PC-9 (cell line): ENCODE results near the gene FOXN3. TPM values are rescaled to one million over a fixed set of nuclear protein-coding genes. Genes with fewer than 3 reads are reported as not detected.

Experiments used
- BruUV-seq: library from RNA; stranded (reverse); fragments of 400-500 nt; replicated peaks from 2 replicates; lab custom pipeline; 2021; lab: Mats Ljungman, UMichigan
- CTCF ChIA-PET: fragments of 300-600 bp; sonication (Branson Sonifier 250); formaldehyde crosslinking; loops from one replicate; lab custom pipeline; 2022; ENCODE audit warnings: antibody characterized with exemption; lab: Charles Lee
- POLR2A ChIA-PET: fragments of 300-600 bp; sonication (Branson Sonifier 250); formaldehyde crosslinking; loops from one replicate; lab custom pipeline; 2022; ENCODE audit warnings: antibody characterized with exemption; ENCODE audit not compliant: unreplicated experiment; lab: Charles Lee
- DNase-seq, 2 experiments: peaks; one replicate each; pipeline versions ENCODE4 v3.0.0 to v3.0.0-alpha.2; 2015 to 2022; ENCODE audit warnings: mixed read lengths in 1 of 2
- H2AFZ ChIP-seq: fragments of 200-600 bp; sonication (generic); 2 replicates; pipeline ENCODE4 v1.8.1; 2017; ENCODE audit warnings: antibody characterized with exemption
- H3F3A ChIP-seq: fragments of 200-600 bp; sonication (generic); 2 replicates; pipeline ENCODE4 v1.8.1; 2017; ENCODE audit warnings: antibody characterized with exemption, mild to moderate bottlenecking, low read depth; ENCODE audit not compliant: insufficient read depth
- H3K27ac ChIP-seq: fragments of 200-600 bp; sonication (generic); 2 replicates; pipeline ENCODE4 v1.6.1; 2016; ENCODE audit warnings: mixed run types
- H3K27me3 ChIP-seq: fragments of 200-600 bp; sonication (generic); 2 replicates; pipeline ENCODE4 v1.6.1; 2016; ENCODE audit warnings: low read depth, mixed run types; ENCODE audit not compliant: insufficient read depth
- H3K36me3 ChIP-seq: fragments of 200-600 bp; sonication (generic); 2 replicates; pipeline ENCODE4 v1.6.1; 2016; ENCODE audit warnings: low read depth, mixed run types
- H3K4me1 ChIP-seq: fragments of 200-600 bp; sonication (generic); replicated peaks from 2 replicates; pipeline ENCODE4 v1.6.1; 2016; ENCODE audit warnings: mixed run types; ENCODE audit not compliant: insufficient read depth
- H3K4me2 ChIP-seq: fragments of 200-600 bp; sonication (generic); 2 replicates; pipeline ENCODE4 v1.6.1; 2017; ENCODE audit warnings: mixed run types
- H3K4me3 ChIP-seq: fragments of 200-600 bp; sonication (generic); 2 replicates; pipeline ENCODE4 v1.6.1; 2016; ENCODE audit warnings: mixed run types
- H3K79me2 ChIP-seq: fragments of 200-600 bp; sonication (generic); 2 replicates; pipeline ENCODE4 v1.6.1; 2017; ENCODE audit warnings: low read depth, mixed run types
- H3K9me2 ChIP-seq: fragments of 200-600 bp; sonication (generic); 2 replicates; pipeline ENCODE4 v1.8.1; 2017; ENCODE audit warnings: mild to moderate bottlenecking; ENCODE audit not compliant: insufficient read depth
- H3K9me3 ChIP-seq: fragments of 200-600 bp; sonication (generic); 2 replicates; pipeline ENCODE4 v1.8.1; 2016; ENCODE audit warnings: low read depth; ENCODE audit not compliant: insufficient read depth
- H4K20me1 ChIP-seq: fragments of 200-600 bp; sonication (generic); 2 replicates; pipeline ENCODE4 v1.8.1; 2017; ENCODE audit not compliant: insufficient read depth
- EZH2 ChIP-seq: fragments of 200-600 bp; sonication (generic); IDR thresholded peaks from 2 replicates; pipeline ENCODE4 v1.8.0; 2017; ENCODE audit warnings: antibody characterized with exemption, low read depth
- intact Hi-C: fragments of 100-400 bp; cut with micrococcal nuclease; formaldehyde crosslinking; loops from one replicate; pipeline ENCODE4 v1.10.0; 2022; ENCODE audit not compliant: unreplicated experiment
- total RNA-seq: library from RNA; stranded (reverse); gene quantifications from 2 replicates; pipeline ENCODE4 v1.2.3, GENCODE V29; 2021
- TF ChIP-seq, protein P1 (sequence below): fragments of 200-600 bp; sonication (generic); conservative IDR thresholded peaks from 2 replicates; pipeline ENCODE4 v1.6.1; 2017; ENCODE audit warnings: mixed run types, antibody characterized with exemption, mild to moderate bottlenecking, moderate library complexity

The FOXN3 gene
- total RNA-seq, 1 experiment from 2014 or later = 4.2 TPM

DNA sequence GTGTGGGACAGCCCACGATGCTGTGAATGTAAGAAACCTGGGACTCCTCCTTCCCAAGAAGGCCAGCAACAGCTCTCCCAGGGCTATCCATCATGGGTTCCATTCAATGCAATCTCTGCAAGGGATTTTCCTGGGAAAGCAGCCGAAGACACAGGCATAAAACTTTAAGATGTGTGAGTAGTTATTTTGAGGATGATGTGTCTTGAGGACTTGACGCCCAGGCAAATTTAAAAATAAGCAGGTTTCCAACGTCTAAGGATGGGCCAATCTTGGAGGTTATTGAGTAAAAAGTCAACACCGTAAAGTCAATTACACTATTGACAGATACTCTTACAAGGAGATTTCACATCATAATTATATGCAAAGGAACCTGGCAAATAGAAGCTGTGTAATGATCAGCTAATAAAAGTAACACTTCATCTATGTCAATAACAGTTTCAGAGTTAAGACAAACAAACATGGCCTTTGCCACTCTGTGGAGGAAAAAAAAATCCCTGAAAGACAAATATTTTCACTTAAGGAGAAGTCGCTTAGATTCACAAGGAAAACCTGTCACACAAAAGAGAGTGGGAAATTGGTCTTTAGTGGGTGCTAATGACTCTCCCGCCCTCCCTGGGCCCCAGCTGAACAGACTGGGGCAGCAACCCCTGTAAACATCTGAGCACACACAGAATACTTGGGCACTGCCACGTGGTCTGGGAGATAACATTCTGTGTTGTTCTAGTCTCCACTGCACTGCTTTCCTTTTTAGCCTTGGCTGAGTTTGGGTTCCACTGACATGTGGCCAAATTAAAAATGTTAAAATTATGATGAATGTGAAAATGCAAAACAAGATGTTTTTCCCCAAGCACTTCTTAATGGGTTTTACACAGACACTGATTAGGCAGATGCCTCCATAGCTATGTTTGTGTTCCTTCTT is 240.9 kb downstream of the FOXN3 start:
- Histone ChIP-seq H2AFZ (no peak overlapping the region), H3K4me3 (no peak overlapping the region), H3K9me3 (no peaks in the 10 kb centered on the region), H3K4me2 (no peak overlapping the region), H3F3A (no peaks in the 10 kb centered on the region), H4K20me1 (no peaks in the 10 kb centered on the region), H3K36me3 (no peaks in the 10 kb centered on the region), H3K27me3 (peaks cover 31% of the 10 kb centered on the region), H3K79me2 (no peaks in the 10 kb centered on the region), H3K4me1 (no peaks in the 10 kb centered on the region), H3K9me2 (no peaks in the 10 kb centered on the region), H3K27ac (no peak overlapping the region)
- ChIA-PET POLR2A (no interaction called here), CTCF (no interaction called here)
- BruUV-seq = no TSS peak
- intact Hi-C loops = no loop called here
- no peak for DNase-seq
- TF ChIP-seq, protein P1, sequence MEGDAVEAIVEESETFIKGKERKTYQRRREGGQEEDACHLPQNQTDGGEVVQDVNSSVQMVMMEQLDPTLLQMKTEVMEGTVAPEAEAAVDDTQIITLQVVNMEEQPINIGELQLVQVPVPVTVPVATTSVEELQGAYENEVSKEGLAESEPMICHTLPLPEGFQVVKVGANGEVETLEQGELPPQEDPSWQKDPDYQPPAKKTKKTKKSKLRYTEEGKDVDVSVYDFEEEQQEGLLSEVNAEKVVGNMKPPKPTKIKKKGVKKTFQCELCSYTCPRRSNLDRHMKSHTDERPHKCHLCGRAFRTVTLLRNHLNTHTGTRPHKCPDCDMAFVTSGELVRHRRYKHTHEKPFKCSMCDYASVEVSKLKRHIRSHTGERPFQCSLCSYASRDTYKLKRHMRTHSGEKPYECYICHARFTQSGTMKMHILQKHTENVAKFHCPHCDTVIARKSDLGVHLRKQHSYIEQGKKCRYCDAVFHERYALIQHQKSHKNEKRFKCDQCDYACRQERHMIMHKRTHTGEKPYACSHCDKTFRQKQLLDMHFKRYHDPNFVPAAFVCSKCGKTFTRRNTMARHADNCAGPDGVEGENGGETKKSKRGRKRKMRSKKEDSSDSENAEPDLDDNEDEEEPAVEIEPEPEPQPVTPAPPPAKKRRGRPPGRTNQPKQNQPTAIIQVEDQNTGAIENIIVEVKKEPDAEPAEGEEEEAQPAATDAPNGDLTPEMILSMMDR = no peak
- TF ChIP-seq EZH2 = no peak

DNA sequence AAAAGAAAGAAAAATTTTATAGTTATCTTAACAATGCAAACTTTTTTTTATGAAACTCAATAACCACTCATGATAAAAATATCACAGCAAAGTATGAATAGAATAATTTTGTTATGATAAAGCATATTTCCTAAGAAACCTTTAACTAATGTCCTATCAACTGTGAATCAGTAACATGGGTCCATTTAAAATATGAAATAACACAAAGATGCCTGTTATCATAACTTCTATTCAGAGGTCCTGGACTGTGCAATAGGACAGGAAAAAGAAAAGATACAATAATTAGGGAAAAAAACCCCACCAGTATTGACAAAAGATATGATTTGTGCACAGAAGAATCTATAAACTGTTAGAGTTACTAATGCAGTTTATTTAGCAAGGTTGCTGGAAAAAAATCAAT is 245.4 kb downstream of the FOXN3 start:
- no peak for TF ChIP-seq EZH2
- TF ChIP-seq, protein P1 = no peak
- H3K27ac ChIP-seq = no peak overlapping the region
- H3K9me2 ChIP-seq = no peaks in the 10 kb centered on the region
- no peaks in the 10 kb centered on the region for H3K36me3 ChIP-seq
- ChIA-PET CTCF (no interaction called here), POLR2A (no interaction called here)
- no peak overlapping the region for H3K4me3 ChIP-seq
- BruUV-seq = no TSS peak
- intact Hi-C loops = no loop called here
- no peaks in the 10 kb centered on the region for H3F3A ChIP-seq
- DNase-seq = no peak
- no peak overlapping the region for H2AFZ ChIP-seq
- no peaks in the 10 kb centered on the region for H3K9me3 ChIP-seq
- H3K79me2 ChIP-seq = no peaks in the 10 kb centered on the region
- no peaks in the 10 kb centered on the region for H3K4me1 ChIP-seq
- H4K20me1 ChIP-seq = no peaks in the 10 kb centered on the region
- H3K27me3 ChIP-seq = peaks cover 13% of the 10 kb centered on the region
- no peak overlapping the region for H3K4me2 ChIP-seq

DNA sequence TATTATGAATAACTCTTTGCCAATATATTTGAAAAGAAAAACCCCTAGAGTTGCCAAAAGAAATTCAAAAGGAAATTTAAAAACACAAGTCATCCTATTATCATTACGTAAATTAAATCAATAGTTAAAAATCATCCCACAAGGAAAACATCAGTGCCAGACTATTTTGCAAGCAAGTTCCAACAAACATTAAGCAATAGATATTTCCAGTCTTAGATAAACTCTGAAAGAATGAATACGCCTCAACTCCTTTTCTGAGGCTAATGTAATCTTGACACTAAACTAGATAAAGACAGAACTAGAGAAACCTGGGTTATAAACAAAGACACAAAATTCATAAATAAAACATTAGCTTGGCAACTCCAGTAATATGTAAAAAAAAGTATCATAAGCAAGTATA is 245.9 kb downstream of the FOXN3 start:
- POLR2A ChIA-PET = no interaction called here
- CTCF ChIA-PET = no interaction called here
- Histone ChIP-seq H3K4me3 (no peak overlapping the region), H3K4me2 (no peak overlapping the region), H3K79me2 (no peaks in the 10 kb centered on the region), H3K9me2 (no peaks in the 10 kb centered on the region), H3K27ac (no peak overlapping the region), H3K36me3 (no peaks in the 10 kb centered on the region), H2AFZ (no peak overlapping the region), H3K9me3 (no peaks in the 10 kb centered on the region), H3K4me1 (no peaks in the 10 kb centered on the region), H3K27me3 (peaks cover 16% of the 10 kb centered on the region), H3F3A (no peaks in the 10 kb centered on the region), H4K20me1 (no peaks in the 10 kb centered on the region)
- no peak for DNase-seq
- BruUV-seq = no TSS peak
- TF ChIP-seq, protein P1 = no peak
- no peak for TF ChIP-seq EZH2
- intact Hi-C loops = no loop called here
